Measurements from ENCODE around the gene LRPAP1.

Gene LRPAP1

DNA sequence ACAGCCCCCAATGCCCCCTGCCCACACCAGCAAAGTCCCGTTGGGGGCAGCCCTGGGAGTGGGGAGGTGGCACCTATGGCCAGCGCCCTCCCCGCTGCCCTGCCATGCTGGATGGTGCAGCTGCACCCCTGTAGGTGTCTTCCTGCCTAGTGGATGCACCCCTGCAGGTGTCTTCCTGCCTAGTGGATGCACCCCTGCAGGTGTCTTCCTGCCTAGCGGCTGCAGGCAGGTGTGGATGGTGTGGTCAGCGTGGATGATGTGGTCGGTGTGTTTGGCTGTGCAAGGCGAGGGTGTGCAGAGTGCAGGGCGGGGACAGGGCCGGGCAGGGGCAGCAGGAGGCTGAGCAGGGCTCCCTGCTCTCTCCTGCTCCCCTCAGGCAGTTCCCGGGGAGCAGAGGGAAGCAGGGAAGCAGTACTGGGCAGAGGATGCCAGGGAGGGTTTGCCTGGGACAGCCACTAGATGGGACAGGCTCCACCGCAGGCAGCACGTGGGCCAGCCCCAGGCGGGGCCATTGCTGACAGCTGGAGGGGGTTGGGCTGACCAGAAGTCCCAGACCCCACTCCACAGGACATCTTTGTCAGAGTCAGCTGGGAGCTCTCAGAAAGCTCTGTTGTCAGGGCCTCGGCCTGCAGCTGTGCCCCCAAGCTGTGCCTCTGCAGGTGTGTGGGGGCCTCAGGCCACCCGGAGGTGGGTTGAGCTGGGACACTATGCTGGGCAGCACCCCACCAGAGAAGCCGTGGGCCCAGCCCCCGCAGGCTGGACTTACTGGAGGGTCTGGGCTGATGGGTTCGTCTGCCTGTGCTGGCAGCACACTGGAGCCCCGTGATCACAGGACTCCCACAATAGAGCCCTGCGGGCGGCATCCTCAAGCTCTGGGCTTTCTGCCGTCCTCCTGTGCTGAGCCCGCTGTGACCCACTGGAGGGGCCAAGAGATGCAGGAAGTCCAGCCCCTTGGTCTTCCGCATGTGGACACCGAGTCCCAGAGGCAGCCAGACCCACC lies 45.4 kb downstream of the LRPAP1 start:
- H3K4me3 ChIP-seq = no peak overlapping the region
- TF ChIP-seq, protein P1, sequence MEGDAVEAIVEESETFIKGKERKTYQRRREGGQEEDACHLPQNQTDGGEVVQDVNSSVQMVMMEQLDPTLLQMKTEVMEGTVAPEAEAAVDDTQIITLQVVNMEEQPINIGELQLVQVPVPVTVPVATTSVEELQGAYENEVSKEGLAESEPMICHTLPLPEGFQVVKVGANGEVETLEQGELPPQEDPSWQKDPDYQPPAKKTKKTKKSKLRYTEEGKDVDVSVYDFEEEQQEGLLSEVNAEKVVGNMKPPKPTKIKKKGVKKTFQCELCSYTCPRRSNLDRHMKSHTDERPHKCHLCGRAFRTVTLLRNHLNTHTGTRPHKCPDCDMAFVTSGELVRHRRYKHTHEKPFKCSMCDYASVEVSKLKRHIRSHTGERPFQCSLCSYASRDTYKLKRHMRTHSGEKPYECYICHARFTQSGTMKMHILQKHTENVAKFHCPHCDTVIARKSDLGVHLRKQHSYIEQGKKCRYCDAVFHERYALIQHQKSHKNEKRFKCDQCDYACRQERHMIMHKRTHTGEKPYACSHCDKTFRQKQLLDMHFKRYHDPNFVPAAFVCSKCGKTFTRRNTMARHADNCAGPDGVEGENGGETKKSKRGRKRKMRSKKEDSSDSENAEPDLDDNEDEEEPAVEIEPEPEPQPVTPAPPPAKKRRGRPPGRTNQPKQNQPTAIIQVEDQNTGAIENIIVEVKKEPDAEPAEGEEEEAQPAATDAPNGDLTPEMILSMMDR (IDR thresholded peaks at IDR 0.05) = no peak
- no peak for DNase-seq (ENCODE audit: low spot score)
- no peak overlapping the region for H3K27ac ChIP-seq

DNA sequence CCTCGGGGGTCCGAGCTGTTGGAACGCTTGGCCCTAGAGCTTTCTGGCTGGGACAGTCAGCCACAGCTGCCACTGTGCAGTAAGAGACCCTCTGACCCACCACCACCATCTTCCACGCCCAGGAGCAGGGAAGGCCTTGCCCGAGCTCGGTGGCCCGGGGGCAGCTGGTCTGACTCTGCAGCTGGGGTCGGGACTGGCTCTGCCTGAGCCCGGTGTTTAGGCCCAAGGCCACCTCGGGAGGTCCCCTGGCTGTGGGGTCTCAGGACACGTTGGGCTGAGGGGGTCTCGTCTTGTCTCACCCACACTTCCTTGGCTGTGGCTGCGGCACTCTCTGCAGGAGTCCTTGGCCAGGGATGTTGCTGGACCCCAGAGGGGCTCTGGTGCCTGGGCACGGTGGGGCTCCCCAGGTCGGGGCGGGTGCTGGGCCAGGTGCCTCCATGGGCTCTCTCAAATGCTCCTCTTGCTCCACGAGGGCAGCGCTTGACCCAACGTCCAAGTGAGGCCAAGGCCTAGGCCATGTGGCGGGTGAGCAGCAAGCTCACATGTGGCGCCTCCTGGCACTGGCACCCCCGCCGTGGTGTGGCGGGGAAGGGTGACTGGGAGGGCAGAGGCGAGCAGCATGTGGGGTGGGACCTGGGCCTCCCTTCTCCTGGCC lies 46.2 kb downstream of the LRPAP1 start:
- H3K27ac ChIP-seq = peak overlapping the region in 1 of 2 donors; percentile 45
- no peak overlapping the region for H3K4me3 ChIP-seq
- DNase-seq (ENCODE audit: low spot score) = no peak
- TF ChIP-seq, protein P1 (IDR thresholded peaks at IDR 0.05) = no peak

DNA sequence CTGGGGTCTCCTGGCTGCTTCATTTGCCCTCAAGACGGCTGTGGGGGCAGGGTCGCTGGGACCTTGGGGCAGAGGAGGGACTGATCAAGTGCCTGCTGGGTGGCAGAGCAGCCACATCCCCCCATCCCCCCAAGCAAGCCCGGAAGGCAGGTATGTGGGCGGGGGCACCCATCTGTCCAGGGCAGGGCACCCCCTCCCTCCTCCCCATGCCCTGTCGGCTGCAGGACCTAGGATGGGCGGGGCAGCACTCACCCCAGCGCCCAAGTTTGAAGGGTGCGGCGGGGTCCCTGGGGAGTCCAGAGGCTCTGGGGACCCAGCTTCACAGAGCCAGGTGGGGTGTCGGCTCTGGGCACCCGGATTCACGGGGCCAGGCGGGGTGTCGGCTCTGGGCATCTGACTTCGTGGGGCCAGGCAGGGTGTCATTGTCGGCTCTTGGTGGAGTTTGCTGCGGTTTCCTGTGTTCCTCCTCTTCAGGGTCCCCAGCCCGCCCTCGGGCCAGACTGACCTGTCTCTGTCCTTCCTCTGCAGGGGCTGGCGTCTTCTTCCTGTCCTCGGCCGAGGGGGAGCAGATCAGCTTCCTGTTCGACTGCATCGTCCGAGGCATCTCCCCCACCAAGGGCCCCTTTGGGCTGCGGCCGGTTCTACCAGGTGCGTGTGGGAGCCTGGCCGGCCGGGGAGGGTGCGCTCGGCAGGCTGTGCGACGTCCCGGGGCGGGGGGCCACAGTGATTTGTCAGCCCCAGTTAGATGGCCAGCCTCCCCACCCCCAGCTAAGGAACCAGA lies 47.0 kb downstream of the LRPAP1 start:
- TF ChIP-seq, protein P1 (IDR thresholded peaks at IDR 0.05) = no peak
- Histone ChIP-seq H3K27ac (peak overlapping the region; percentile 90 to 92), H3K4me3 (no peak overlapping the region)
- no peak for DNase-seq (ENCODE audit: low spot score)

DNA sequence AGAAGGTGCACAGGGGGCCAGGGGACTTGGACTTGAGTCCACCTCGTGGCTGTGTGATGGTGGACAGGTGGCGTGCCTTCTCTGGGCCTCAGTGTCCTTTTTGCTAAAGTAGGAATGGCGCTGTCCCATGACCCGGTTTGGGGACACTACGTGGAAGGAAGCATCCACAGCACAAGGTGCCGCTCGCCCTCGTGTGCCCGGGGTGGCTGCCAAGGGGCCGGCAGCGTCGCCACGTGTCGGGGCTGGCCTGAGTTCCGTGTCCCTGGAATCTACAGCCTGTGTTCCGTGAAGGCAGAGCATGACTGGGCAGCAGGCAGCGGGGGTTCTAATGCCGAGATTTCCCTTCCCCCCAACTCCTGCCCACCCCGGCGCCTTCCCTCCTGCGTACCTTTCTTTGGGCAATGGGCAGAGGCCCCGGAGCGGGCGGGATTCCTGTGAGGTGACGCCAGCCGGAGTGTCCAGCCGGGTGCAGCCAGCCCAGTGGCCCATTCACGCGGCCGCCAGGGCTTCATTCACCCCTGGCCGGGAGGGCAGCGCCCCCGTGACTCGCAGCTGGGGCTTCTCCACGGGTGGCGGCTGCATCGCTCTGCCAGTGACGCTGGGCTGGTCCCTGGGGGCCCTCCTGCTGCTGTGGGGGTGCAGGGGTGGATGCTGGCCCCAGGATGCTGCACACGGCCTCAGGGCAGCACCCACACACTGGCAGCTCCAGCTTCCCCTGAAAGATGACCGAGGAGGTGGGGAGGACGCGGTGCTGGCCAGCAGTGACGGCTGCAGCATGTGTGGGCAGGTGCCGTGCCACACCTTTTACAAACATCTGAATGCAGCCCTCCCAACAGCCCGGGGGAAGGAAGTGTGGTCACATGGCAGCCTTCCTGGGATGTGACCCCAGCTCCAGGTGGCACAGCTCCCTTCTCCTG lies 47.9 kb downstream of the LRPAP1 start:
- Histone ChIP-seq H3K4me3 (peak overlapping the region; percentile 27), H3K27ac (peak overlapping the region; percentile 90 to 92)
- DNase-seq (ENCODE audit: low spot score) = peak; percentile 88
- TF ChIP-seq, protein P1 (IDR thresholded peaks at IDR 0.05) = no peak

DNA sequence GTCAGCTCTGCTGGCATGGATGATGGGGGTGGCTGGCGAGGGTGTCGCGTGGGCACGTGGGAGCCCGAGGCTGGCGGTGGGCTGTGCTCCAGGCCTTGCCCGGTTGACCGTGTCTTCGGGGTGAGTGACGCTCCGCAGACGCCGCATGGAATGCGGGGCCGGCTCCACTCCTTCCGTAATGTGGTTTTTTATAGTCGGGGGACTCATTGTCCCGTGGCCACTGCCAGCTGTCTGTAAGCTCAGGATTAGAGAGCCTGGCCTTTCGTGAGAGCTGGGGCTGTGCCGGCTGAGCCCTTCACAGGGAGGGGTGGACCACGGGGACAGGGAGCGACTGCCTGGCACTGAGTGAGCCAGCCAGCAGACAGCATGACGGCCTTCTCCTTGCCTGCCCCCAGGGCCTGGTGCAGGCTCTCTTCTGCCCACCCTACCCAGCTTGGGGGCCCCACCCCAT lies 48.7 kb downstream of the LRPAP1 start:
- DNase-seq (ENCODE audit: low spot score) = peak; percentile 94
- TF ChIP-seq, protein P1 (IDR thresholded peaks at IDR 0.05) = no peak
- H3K27ac ChIP-seq = peak overlapping the region; percentile 90 to 92
- peak overlapping the region; percentile 27 for H3K4me3 ChIP-seq

DNA sequence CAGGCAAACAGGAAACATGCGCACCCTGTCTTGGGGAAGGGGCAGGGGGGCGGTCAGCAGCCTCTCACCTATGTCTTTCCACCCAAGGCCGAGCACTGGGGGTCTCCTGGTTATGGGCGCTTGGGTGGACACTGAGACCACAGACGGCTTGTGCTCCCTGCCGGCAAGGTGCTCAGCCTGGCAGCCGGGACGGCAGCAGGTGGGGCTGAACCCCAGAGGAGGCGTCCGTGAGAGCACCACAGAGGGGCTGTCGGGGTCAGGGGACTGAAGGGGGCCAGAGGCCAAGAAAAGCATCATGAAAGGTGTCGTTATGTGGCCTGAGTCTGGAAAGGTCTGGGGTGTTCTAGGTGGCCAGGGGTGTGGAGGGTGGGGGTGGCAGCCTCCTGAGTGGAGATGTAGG lies 49.5 kb downstream of the LRPAP1 start:
- no peak overlapping the region for H3K4me3 ChIP-seq
- H3K27ac ChIP-seq = peak overlapping the region; percentile 90 to 92
- TF ChIP-seq, protein P1 (IDR thresholded peaks at IDR 0.05) = no peak
- DNase-seq (ENCODE audit: low spot score) = no peak

Measured in coronary artery (tissue), 2 donors.